Measurements from ENCODE around the gene SLC25A17.
A peak's percentile ranks its signal among the peaks of the same experiment; 100 is the strongest.
"Not testable (repeated sequence)": the region's sequence is repeated elsewhere in the genome, so short reads cannot be mapped to it uniquely, and the experiment has no call there.

Gene SLC25A17

DNA sequence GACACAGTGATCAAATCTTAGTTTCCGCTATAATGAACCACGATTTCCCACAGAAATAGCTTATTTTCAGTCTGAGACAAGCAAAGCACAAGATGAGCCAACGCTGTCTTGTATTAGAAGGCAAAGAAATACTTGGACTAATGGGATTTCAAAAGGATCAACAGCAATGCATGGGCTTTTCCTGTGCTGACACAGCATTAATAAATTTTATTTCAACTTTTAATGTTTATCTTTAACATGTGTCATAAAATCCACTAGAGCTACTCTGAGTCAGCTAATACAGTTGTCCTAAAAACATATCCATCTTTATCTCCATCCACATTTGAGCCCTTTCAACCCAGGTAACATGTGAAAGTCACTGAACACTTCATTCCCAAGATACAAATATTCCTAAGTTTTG lies 15.5 kb upstream of the SLC25A17 start:
- no peak for DNase-seq (ENCODE audit: low read depth)
- TF ChIP-seq, protein P1, sequence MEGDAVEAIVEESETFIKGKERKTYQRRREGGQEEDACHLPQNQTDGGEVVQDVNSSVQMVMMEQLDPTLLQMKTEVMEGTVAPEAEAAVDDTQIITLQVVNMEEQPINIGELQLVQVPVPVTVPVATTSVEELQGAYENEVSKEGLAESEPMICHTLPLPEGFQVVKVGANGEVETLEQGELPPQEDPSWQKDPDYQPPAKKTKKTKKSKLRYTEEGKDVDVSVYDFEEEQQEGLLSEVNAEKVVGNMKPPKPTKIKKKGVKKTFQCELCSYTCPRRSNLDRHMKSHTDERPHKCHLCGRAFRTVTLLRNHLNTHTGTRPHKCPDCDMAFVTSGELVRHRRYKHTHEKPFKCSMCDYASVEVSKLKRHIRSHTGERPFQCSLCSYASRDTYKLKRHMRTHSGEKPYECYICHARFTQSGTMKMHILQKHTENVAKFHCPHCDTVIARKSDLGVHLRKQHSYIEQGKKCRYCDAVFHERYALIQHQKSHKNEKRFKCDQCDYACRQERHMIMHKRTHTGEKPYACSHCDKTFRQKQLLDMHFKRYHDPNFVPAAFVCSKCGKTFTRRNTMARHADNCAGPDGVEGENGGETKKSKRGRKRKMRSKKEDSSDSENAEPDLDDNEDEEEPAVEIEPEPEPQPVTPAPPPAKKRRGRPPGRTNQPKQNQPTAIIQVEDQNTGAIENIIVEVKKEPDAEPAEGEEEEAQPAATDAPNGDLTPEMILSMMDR (conservative IDR thresholded peaks at IDR 0.05; ENCODE audit: low read depth, low read length), result no peak
- no peak overlapping the region for H3K4me3 ChIP-seq (ENCODE audit: low read depth, low read length)

DNA sequence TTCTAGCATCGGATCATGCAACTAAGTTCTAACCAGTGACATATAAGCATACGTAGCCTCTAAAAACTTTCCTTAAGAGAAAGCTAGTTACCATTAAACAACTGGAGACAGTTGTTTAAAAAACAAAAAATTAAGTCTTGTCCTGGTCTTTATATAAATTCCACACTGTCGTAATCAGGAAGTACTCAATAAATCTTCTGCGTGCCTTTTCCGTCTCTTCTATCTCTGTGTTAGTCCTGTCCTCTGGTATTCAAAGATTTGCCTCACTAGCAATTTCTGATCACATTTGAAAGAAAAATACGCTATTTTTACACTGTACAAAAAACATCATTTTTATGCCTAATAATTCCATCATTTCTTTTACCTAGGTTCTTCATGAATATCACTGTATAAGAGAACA lies 10.0 kb upstream of the SLC25A17 start:
- H3K4me3 ChIP-seq (ENCODE audit: low read depth, low read length), result no peak overlapping the region
- no peak for DNase-seq (ENCODE audit: low read depth)
- TF ChIP-seq, protein P1 (conservative IDR thresholded peaks at IDR 0.05; ENCODE audit: low read depth, low read length), result no peak

DNA sequence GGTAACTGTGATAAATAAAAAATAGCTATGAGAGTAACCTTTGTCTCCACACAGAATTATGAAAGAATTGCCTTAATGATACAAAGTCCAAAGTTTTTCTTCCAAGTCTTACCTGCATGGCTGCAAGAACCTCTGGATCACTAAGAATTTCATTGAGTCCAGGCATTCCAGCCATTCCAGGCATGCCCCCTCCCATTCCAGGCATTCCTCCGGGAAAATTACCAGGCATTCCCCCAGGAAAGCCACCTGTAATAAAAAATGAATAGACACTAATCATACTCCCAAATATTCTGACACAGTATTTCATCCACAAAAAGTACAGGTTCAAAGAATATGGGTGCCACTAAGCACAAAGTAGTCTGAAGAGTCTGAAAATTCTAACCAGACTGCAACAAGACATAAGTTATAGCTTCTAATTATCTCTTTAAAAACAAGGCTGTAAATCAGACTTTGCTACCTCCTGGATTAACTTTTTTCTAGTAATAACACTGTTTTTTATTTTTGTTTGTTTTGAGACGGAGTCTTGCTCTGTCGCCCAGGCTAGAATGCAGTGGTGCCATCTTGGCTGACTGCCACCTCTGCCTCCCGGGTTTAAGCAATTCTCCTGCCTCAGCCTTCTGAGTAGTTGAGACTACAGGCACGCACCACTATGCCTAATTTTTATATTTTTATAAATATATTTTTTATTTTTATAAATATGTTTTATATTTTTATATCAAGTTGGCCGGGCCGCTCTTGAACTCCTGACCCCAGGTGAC lies 8.0 kb upstream of the SLC25A17 start:
- no peak overlapping the region for H3K4me3 ChIP-seq (ENCODE audit: low read depth, low read length)
- DNase-seq (ENCODE audit: low read depth), result no peak
- TF ChIP-seq, protein P1 (conservative IDR thresholded peaks at IDR 0.05; ENCODE audit: low read depth, low read length), result no peak

DNA sequence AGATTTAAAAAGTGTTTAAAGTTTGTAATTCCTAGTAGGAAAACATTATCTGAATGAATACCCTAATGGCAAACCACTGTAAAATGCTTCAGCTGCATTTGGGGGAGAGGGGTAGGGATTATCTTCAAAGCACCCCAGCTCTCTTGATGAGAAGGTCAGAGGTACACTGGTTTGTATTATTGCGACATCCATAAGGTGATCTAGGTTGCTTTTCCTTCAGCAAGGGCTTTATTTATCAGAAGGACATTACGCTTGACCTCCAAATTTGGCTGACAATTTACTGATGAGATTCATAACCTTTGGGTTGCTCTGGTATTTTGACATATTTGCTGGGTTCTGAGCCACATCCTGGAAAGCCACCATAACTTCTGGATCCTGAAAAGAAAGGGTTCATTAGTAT lies 7.1 kb upstream of the SLC25A17 start:
- DNase-seq (ENCODE audit: low read depth); H3K4me3 ChIP-seq (ENCODE audit: low read depth, low read length): not testable (repeated sequence)

DNA sequence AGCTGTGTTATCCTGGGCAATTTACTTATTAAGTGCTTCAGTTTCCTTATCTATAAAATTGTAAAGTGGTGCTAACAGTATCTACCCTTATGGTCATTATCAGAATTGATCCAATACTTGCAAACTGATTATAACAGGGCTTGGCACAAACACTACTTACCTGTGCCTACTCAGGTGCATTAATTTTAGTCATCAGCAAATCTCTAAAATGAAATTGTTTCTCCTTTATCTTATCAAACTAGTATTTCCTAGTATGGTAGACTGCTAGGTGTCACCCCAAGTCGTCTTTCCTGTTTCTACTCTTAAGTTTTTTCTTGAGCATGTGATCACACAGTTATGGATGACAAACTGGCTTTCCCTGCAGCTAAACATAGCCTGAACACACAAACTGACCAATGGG lies 4.3 kb upstream of the SLC25A17 start:
- TF ChIP-seq, protein P1 (conservative IDR thresholded peaks at IDR 0.05; ENCODE audit: low read depth, low read length), result no peak
- no peak for DNase-seq (ENCODE audit: low read depth)
- no peak overlapping the region for H3K4me3 ChIP-seq (ENCODE audit: low read depth, low read length)

DNA sequence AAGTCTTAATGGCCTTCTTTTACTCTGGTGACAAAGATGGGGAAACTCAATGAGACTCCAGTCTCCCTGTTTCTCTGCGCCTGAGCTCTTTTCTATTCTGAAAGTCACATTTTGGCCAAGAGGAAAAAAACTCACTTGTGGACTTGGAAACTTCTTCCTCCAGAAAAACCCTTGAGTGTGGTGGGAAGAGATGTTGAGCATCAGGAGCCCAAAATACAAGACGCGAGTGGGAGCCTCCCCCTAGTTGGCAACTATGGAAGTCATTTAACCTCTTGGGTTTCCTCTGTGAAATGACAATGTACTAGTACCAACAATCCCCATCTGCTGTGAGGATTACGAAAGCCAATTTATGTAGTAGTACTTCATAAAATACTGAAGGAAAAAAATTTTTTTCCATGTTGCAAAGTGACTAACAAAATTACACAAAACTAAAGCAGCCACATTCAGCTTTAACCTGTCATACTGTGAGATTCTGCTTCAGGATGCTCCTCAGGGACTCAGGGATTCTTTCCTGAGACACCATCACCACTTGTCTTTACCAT lies 524 bp upstream of the SLC25A17 start:
- TF ChIP-seq, protein P1 (conservative IDR thresholded peaks at IDR 0.05; ENCODE audit: low read depth, low read length), result peak; percentile 10
- peak overlapping the region; percentile 96 for H3K4me3 ChIP-seq (ENCODE audit: low read depth, low read length)

DNA sequence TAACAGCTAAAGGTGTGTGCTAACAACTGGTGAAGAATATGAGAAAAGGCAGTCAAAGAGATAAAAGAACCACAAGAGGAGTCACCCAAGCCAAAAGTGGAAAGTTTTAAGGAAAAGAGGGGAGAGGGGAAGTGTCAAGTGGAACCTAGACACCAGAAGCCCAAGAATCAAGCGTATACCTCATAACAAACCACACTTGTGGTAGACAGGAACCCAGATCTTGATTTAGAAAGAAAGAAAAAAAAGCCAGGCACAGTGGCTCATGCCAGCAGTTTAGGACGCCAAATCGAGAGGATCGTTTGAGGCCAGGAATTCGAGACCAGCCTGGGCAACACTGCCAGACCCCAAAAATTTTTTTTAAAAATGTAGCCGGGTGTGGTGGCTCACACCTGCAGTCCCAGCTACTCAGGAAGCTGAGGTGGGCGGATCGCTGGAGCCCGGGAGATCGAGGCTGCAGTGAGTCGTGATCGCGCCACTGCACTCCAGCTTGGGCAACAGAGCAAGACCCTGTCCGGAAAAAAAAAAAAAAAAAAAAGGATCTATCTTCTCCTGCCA lies 877 bp downstream of the SLC25A17 start:
- H3K4me3 ChIP-seq (ENCODE audit: low read depth, low read length), result peak overlapping the region; percentile 96
- TF ChIP-seq, protein P1 (conservative IDR thresholded peaks at IDR 0.05; ENCODE audit: low read depth, low read length), result no peak
- DNase-seq (ENCODE audit: low read depth), result no peak

More for the DNA sequence above, 524 bp upstream of the SLC25A17 start:
- DNase-seq (ENCODE audit: low read depth), result peak; percentile 51

Measured in choroid plexus epithelial cell (primary cell).